Endothelial cell of umbilical vein (primary cell): ENCODE measurements around the gene MAP10.

Experiments used
- EZH2 ChIP-seq: IDR thresholded peaks from 2 replicates; pipeline ENCODE4 v1.6.1; 2012; ENCODE audit warnings: borderline replicate concordance, low read depth, mild to moderate bottlenecking, moderate library complexity, low read length, inconsistent platforms; ENCODE audit not compliant: severe bottlenecking
- FOS ChIP-seq: IDR thresholded peaks from 2 replicates; pipeline ENCODE4 v1.6.1; 2011; ENCODE audit warnings: mild to moderate bottlenecking, low read length, moderate library complexity, borderline replicate concordance; ENCODE audit not compliant: insufficient read depth
- GATA2 ChIP-seq: IDR thresholded peaks from 2 replicates; pipeline ENCODE4 v1.7.0; 2011; ENCODE audit warnings: low read depth, mild to moderate bottlenecking, moderate library complexity, mixed read lengths, low read length; ENCODE audit not compliant: insufficient read length, insufficient read depth
- JUN ChIP-seq: IDR thresholded peaks from 2 replicates; pipeline ENCODE4 v1.6.1; 2011; ENCODE audit warnings: borderline replicate concordance, low read depth; ENCODE audit not compliant: insufficient read length, insufficient read depth
- MYC ChIP-seq: IDR thresholded peaks from one replicate; pipeline ENCODE4 v1.6.1; 2011; ENCODE audit warnings: mild to moderate bottlenecking, low read depth, low read length
- POLR2A ChIP-seq: IDR thresholded peaks from 2 replicates; pipeline ENCODE4 v1.6.1; 2012; ENCODE audit warnings: low read depth, mild to moderate bottlenecking, control low read depth, low read length
- POLR2AphosphoS5 ChIP-seq: IDR thresholded peaks from 2 replicates; pipeline ENCODE4 v1.6.1; 2012; ENCODE audit warnings: low read depth, mild to moderate bottlenecking, control low read depth, low read length, moderate library complexity; ENCODE audit not compliant: insufficient read depth
- TF ChIP-seq, protein P1 (sequence below), 2 donors: IDR thresholded peaks; 1 replicate in 1 of 2; 2 replicates in 1 of 2; pipeline ENCODE4 v1.5.1; 2011; ENCODE audit warnings: low read length in 2 of 2, mild to moderate bottlenecking in 2 of 2, moderate library complexity in 2 of 2, control low read depth in 1 of 2, inconsistent platforms in 1 of 2, low read depth in 1 of 2; ENCODE audit not compliant: insufficient read depth in 1 of 2; ENCODE audit errors: extremely low read depth in 1 of 2
- TF ChIP-seq, protein P2 (sequence below): IDR thresholded peaks from 2 replicates; pipeline ENCODE4 v1.6.1; 2011; ENCODE audit not compliant: insufficient read depth, insufficient read length

GRCh38 chr1:232788235-232788872, 16.9 kb upstream of the MAP10 start:
- TF ChIP-seq, protein P1, sequence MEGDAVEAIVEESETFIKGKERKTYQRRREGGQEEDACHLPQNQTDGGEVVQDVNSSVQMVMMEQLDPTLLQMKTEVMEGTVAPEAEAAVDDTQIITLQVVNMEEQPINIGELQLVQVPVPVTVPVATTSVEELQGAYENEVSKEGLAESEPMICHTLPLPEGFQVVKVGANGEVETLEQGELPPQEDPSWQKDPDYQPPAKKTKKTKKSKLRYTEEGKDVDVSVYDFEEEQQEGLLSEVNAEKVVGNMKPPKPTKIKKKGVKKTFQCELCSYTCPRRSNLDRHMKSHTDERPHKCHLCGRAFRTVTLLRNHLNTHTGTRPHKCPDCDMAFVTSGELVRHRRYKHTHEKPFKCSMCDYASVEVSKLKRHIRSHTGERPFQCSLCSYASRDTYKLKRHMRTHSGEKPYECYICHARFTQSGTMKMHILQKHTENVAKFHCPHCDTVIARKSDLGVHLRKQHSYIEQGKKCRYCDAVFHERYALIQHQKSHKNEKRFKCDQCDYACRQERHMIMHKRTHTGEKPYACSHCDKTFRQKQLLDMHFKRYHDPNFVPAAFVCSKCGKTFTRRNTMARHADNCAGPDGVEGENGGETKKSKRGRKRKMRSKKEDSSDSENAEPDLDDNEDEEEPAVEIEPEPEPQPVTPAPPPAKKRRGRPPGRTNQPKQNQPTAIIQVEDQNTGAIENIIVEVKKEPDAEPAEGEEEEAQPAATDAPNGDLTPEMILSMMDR (IDR thresholded peaks at IDR 0.05; ENCODE audit: extremely low read depth in 1 of 2, insufficient read depth in 1 of 2, low read depth in 1 of 2, low read length in 2 of 2), result no peak
- TF ChIP-seq POLR2AphosphoS5, result no peak
- TF ChIP-seq, protein P2, sequence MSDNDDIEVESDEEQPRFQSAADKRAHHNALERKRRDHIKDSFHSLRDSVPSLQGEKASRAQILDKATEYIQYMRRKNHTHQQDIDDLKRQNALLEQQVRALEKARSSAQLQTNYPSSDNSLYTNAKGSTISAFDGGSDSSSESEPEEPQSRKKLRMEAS, result no peak
- TF ChIP-seq EZH2, result no peak
- TF ChIP-seq MYC, result no peak
- TF ChIP-seq JUN, result no peak
- no peak for TF ChIP-seq POLR2A
- no peak for TF ChIP-seq FOS
- no peak for TF ChIP-seq GATA2
